Measurements from ENCODE around the gene SMNDC1.

SMNDC1 gene

GRCh38 chr10:110327262-110327914 lies 22.7 kb upstream of the SMNDC1 start:
- in situ Hi-C loops (cut with MboI; ENCODE audit: low sequenced_read_pairs), result no loop called here

GRCh38 chr10:110326351-110327032 lies 21.8 kb upstream of the SMNDC1 start:
- in situ Hi-C loops (cut with MboI; ENCODE audit: low sequenced_read_pairs), result no loop called here

DNA sequence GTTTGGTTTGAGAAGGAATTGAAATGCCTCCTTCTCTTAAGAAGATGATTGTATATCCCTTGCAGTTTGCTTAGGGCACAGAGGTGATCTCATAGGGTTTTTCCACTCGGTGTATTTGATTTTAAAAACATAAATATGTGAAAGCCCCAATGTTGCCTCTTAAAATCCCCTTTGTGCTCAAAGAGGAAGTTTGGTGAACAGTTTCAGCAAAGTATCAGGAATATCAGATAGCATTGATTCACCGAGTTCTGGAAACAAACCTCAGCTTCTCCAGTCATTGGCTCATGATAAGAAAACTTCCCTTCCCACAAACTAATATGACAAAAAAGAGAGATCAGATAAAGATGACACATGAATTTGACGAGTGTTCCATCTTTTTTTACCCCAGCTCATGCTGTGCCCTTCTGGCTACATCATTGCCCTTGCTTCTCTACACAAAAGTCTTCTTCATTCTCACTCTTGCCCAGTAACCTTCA lies 20.1 kb upstream of the SMNDC1 start:
- in situ Hi-C loops (cut with MboI; ENCODE audit: low sequenced_read_pairs), result loop anchor here (25.0 kb wide), 1 partner anchor 237 kb away; the partner anchor contains the start of gene SMC3

- in situ Hi-C loops (cut with MboI; ENCODE audit: low sequenced_read_pairs), result loop anchor here (25.0 kb wide), 1 partner anchor 238 kb away; the partner anchor contains the start of gene SMC3
Measured at GRCh38 chr10:110324201-110324804, 19.6 kb upstream of the SMNDC1 start.

GRCh38 chr10:110323503-110323902 lies 18.8 kb upstream of the SMNDC1 start:
- in situ Hi-C loops (cut with MboI; ENCODE audit: low sequenced_read_pairs), result loop anchor here (25.0 kb wide), 1 partner anchor 239 kb away; the partner anchor contains the start of gene SMC3

DNA sequence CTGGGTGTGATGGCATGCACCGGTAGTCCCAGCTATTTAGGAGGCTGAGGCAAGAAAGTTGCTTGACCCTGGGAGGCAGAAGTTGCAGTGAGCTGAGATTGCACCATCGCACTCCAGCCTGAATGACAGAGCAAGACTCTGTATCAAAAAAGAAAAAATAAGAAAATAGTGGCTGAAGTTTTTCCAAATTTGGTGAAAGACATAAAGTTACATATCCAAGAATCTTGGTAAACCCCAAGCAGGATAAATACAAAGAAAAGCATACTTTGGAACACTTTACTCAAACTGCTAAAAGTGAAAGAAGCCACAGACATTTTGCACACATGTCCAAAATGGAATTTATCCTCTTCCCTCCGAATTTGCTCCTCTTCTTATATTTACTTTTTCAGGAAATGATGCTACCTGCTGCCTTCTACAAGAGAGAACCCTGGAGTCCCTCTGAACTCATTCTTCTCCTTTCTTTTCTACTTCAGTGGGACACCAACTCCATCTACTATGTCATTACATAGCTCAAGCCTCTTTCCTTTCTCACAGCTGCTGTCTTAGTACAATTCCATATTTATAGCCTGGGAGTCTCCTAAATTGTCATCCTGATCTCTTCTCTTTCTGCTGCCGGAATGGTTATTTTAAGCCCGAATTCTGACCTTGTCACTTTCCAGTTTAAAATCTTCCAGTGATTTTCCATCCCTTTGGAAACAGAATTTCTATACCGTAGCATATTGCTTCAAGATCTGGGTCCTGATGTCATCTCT lies 17.3 kb upstream of the SMNDC1 start:
- in situ Hi-C loops (cut with MboI; ENCODE audit: low sequenced_read_pairs), result loop anchor here (25.0 kb wide), 1 partner anchor 240 kb away; the partner anchor contains the start of gene SMC3

GRCh38 chr10:110317866-110318850 lies 13.4 kb upstream of the SMNDC1 start:
- in situ Hi-C loops (cut with MboI; ENCODE audit: low sequenced_read_pairs), result loop anchor here (25.0 kb wide), 1 partner anchor 244 kb away; the partner anchor contains the start of gene SMC3

DNA sequence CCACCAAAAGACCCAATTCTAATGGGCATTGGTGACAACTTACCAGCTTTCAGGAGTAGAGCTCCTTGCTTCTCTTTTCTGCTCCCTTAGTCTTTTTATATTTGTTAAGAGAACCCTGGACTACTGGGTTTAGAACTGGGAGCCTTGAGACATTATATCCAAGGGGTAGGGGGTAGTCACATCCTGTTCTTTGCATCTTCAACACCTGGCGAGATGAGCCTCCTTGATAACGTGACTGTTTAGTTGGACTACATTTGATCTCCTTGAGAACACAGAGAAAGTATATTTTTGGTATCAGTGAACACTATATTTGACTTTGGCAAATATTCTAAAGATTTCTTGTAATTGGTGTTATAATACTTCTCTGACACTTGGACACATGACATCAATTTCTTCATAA lies 9.0 kb upstream of the SMNDC1 start:
- in situ Hi-C loops (cut with MboI; ENCODE audit: low sequenced_read_pairs), result loop anchor here (25.0 kb wide), 1 partner anchor 249 kb away; the partner anchor contains the start of gene SMC3

DNA sequence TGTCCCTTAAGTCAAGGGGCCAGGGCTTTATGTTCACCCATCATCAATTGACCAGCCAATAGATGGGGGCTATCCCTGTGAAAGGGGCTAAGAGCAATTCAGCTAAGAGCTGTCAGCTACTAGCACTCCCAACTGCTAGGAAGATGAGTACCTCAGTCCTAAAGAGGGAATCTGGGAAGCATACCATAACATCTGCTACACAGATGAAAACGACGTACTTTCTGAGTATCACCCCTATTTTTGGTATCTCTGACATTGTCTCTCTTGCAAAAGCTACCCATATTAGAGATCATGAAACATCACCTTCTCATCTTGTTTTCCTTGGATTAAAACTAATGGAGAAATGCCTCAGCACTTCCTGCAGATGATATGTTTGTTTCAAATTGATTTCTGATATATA lies 7.5 kb upstream of the SMNDC1 start:
- in situ Hi-C loops (cut with MboI; ENCODE audit: low sequenced_read_pairs), result loop anchor here (25.0 kb wide), 1 partner anchor 250 kb away; the partner anchor contains the start of gene SMC3

- in situ Hi-C loops (cut with MboI; ENCODE audit: low sequenced_read_pairs), result loop anchor here (25.0 kb wide), 1 partner anchor 251 kb away; the partner anchor contains the start of gene SMC3
Measured at GRCh38 chr10:110311357-110311949, 6.7 kb upstream of the SMNDC1 start.

GRCh38 chr10:110310741-110311140 lies 6.0 kb upstream of the SMNDC1 start:
- in situ Hi-C loops (cut with MboI; ENCODE audit: low sequenced_read_pairs), result loop anchor here (25.0 kb wide), 1 partner anchor 252 kb away; the partner anchor contains the start of gene SMC3

DNA sequence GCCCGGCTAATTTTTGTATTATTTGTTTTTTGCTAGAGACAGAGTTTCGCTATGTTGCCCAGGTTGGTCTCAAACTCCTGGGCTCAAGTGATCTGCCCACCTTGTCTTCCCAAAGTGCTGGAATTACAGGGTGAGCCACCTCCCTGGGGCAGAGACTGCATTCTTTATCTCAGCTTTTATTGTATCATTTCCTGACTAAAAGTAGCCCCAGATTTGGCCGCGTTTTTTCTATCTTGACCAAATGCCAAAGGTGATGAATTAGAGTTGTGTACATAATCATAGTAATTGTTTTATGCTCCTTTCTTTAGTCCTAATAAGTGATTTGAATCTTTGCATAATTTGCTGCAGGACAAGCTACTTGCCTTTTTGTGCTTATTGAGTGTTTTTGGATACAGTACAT lies 3.1 kb upstream of the SMNDC1 start:
- in situ Hi-C loops (cut with MboI; ENCODE audit: low sequenced_read_pairs), result loop anchor here (25.0 kb wide), 1 partner anchor 254 kb away; the partner anchor contains the start of gene SMC3

- in situ Hi-C loops (cut with MboI; ENCODE audit: low sequenced_read_pairs), result loop anchor here (25.0 kb wide), 1 partner anchor 256 kb away; the partner anchor contains the start of gene SMC3
Measured at GRCh38 chr10:110306452-110306768, 1.7 kb upstream of the SMNDC1 start.

DNA sequence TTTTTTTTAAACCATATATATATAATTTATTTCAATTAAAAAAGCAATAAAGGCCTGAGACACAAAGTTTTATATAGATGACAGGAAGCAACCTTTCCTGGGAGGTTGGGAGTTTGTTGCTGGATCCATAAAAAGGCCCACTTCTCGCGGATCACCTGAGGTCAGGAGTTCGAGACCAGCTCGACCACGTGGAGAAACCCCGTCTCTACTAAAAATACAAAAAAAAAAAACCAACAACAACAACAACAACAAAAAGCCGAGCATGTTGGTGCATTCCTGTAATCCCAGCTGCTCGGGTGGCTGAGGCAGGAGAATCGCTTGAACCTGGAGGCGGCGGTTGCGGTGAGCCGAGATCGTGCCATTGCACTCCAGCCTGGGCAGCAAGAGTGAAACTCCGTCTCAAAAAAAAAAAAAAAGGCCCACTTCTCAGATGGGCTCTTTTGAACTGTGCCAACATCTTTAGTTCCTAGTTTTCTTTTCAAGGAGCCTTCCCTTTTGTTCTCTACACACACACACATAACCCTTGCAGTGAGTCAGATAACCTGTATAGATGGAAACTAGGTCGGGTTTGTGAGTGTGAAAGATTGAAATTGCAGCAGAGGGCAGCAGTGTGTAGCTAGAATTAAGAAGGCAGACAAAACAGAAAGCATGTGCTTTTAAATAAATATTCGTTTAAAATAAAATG lies 1.2 kb upstream of the SMNDC1 start:
- in situ Hi-C loops (cut with MboI; ENCODE audit: low sequenced_read_pairs), result loop anchor here (25.0 kb wide), 1 partner anchor 256 kb away; the partner anchor contains the start of gene SMC3

- in situ Hi-C loops (cut with MboI; ENCODE audit: low sequenced_read_pairs), result loop anchor here (25.0 kb wide), 1 partner anchor 258 kb away; the partner anchor contains the start of gene SMC3
Measured at GRCh38 chr10:110304394-110304779, 333 bp downstream of the SMNDC1 start.

- in situ Hi-C loops (cut with MboI; ENCODE audit: low sequenced_read_pairs), result loop anchor here (25.0 kb wide), 1 partner anchor 259 kb away; the partner anchor contains the start of gene SMC3
Measured at GRCh38 chr10:110303681-110304080, 1.0 kb downstream of the SMNDC1 start.

DNA sequence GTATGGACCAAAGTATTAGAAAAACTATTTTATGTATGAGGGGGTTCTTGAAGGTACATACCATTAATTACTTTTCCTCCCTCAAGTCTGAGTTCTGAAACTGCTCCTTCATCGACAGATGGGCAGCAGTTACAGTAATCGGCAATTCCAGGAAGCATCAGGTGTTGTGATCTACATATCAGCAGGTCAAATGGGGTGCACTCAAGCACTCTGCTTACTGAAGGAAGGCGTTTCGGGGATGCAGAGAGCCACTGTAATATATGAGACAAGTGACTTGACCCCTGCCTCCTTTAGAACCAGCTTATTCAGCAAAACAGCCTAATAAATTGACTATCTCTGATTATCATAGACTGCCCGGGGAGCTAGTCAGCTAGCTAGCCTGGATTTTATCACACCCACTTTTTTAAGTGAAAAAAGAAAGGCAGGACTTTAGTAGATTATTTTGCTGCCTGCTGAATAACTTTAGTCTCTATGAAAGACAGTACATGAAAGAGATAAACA lies 4.2 kb downstream of the SMNDC1 start:
- in situ Hi-C loops (cut with MboI; ENCODE audit: low sequenced_read_pairs), result loop anchor here (25.0 kb wide), 1 partner anchor 262 kb away; the partner anchor contains the start of gene SMC3

DNA sequence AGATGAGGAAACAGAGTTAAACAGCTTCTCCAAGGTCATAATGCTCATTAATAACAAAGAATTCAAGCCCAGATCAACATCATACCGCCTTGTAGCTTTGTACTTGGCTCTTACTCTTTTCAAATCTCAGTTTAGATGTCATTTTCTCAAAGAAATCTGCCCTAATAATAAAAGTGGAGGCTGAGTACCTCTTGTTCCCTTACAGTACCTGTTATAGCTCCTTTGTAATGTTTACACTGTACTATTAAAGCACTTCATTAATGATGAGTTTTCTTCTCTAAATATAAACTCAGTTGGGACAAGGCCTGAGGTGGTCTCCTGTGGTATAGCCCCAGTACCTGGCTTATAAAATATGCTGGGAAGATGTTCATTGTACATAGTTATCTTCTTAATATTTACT lies 7.8 kb downstream of the SMNDC1 start:
- in situ Hi-C loops (cut with MboI; ENCODE audit: low sequenced_read_pairs), result no loop called here

Measured in hTERT RPE-1 (cell line).